HG03103 (cell line): ENCODE measurements around the gene ULK1.
"Not testable (repeated sequence)": the region's sequence is repeated elsewhere in the genome, so short reads cannot be mapped to it uniquely, and the experiment has no call there.

ENCODE experiments used
- ATAC-seq: cut with Tn5 transposase; IDR thresholded peaks from one replicate; pipeline ENCODE4 v1.9.1; 2021; ENCODE audit warnings: low read depth; ENCODE audit not compliant: unreplicated experiment

The ULK1 gene

DNA sequence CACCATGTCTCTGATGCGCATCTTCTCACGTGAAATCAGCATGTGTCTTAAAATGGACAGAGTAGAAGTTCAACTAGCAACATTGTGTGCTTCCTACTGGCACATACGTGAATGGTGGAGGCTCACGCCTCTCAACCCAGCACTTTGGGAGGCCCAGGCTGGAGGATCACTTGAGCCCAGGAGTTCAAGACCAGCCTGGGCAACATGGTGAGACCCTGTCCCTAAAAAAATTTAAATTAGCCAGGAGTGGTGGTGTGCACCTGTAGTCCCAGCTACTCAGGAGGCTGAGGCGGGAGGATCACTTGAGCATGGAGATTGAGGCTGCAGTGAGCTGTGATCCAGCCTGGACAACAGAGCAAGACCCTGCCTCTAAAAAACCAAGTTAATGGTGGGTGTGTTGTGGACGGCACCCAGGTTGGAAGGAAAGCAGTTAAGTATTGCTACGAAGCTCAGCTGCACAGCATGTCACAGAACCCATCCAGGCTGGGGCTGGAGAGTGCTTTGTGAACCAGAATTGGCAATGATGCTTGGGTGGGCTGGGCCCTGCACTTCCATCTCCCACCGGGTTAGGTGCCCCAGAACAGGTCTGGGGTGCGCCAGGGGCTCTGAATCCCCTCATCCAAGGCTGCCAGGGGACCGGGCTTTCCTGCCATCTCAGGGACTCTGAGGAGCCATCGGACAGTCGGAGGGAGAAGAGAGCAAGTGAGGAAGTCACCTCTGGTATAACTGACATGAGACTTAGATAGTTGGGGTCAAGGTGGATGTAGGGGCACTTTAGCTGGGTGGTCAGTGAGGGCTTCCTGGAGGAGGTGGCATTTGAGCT, 33.0 kb upstream of the ULK1 start:
- ATAC-seq, result no peak

DNA sequence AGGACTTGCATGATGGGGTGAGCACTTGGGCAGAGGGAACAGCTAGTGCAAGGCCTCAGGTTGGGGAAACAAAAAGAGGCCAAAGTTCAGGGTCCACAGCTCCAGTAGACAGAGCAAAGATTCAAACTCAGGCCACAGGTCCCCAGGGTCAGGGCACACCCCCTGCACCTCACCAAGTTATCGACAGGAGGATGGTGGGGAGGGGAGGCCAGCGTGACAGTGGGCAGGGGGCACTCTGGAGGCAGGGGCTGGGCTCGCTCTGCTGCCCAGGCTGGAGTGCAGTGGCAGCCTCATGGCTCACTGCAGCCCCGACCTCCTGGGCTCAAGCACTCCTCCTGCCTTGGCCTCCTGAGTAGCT, 32.4 kb upstream of the ULK1 start:
- ATAC-seq, result no peak

DNA sequence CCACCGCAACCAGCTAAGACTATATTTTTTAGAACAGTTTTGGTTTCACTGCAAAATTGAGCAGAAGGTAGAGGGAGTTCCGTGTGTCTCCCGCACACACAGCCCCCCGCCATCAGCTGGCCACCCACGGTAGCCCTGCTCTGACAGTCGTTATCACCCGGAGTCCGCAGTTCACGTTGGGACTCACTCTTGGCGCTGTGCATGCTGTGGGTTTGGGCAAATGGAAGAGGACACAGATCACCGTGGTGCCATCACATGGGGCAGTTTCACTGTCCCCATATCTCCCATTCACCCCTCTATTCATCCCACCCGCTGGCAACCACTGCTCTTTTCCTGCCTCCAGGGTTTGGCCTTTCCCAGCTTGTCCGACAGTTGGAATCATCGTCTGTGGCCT, 31.8 kb upstream of the ULK1 start:
- no peak for ATAC-seq

DNA sequence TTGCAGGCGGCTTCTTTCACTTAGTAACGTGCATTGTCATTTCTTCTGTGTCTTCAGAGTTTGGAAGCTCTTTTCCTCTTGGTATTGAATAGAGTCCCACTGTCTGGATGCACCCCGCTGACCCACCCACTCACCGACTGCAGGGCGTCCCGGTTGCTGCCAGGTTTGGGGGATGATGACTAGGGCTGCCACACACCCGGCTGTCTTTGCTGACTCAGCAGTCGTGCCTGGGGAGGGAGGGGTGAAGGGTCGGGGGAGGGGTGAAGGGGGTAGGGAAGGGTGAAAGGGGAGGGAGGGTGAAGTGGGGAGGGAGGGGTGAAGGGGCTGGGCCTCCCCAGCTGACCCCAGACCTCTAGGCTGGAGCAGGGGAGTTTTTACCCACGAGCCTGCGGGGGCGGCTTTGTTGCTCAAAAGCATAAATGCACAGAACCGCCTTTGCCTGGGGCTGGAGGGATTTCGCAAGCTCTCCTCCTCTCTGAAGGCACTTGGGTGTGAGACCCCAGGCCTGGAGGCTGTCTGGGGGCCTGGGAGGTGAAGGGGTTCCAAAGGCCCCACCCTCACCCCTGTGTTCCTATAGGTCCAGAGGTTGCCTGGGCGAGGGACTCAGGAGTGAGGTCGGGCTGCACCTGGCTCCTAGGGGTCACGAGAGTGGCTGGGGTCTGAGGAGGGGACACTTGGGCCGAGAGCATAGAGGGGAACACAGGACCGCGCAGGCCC, 31.3 kb upstream of the ULK1 start:
- ATAC-seq, result no peak

DNA sequence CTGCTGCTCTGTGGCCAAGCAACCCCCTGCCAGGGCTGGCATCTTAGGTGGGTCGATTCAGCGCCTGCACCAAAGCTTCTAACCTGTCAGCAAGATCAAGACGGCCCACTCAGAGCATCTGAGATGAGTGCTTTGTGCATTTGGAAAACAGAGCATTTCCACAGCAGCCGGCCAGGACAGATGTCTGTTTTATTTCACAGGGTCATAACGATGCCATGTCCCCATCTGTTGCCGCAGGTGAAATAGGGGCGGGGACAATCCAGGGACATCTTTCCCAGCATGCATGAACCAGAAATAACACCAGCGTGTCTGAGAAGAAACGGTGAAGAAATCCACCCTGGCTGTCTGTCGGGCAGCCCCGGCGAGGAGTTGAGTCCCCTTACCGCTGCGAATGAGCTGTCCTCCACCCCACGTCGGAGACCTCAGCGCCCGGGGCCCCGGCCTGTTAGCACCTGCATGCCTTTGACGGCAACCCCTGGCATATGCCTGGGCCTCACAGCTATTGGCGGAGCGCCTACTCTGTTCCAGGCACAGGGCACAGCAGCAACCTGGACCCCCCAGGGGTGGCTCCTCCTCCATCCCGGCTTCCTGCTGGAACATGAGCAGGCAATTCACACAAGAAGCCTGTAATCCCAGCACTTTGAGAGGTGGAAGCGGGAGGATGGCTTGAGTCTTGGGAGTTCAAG, 30.6 kb upstream of the ULK1 start:
- no peak for ATAC-seq

DNA sequence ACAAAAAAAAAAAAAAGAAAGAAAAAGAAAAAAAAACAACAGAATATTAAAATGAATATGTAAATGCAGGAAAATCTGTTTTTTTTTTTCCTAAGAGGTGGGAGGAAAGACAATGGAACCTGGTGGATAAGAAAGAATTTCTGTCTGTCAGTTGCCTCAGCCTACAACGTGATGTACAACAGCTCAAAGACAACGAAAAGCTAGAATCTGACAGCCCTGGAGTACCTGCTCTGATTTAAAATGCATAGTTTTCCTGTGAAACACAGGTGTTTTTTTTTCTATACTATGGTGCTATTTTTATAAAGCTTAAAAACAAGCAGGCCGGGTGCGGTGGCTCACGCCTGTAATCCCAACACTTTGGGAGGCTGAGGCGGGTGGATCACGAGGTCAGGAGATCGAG, 30.0 kb upstream of the ULK1 start:
- no peak for ATAC-seq

DNA sequence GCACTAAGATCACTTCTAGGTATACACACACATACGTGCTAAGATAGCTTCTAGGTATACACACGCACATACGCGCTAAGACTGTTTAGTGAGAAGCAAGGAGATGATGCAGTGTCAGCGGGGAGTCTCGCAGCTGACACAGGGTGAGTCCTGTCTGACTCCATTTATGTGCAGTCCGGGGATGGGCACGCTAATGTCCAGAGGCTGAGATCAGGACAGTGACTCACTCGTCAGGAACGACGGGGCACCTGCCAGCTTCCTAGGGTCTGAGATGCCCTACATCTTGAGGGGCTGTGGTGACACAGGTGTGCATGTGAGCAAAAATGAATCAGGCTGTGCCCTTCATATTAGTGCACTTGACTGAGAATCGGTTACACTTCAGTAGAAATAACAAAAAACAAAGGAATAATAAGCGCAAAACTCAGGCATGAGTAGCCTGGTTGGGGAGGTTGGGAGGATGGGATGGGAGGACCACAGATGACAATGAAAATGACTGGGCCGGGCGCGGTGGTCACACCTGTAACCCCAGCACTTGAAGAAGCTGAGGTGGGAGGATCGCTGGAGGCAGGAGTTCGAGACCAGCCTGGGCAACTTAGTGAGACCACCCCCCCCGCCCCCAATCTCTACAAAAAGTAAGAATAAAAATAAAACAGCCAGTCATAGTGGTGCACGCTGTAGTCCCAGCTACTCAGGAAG, 29.1 kb upstream of the ULK1 start:
- no peak for ATAC-seq

DNA sequence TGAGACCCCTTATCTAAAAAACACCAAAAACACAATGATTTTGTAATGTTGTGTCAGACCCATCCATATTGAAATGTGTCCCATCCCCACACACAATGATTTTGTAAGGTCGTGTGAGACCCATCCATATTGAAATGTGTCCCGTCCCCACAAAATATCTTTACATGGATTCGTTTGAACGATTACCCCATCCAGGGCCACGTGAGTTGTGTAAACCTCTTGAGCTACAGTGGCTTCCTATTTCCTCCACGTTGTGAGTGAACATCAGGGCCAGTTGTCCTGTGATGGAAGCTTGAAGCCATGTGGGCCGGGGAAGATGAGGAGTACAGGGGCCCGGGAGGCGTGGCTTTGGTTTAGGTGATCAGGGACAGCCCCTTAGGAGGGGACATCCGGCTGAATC, 27.0 kb upstream of the ULK1 start:
- no peak for ATAC-seq

DNA sequence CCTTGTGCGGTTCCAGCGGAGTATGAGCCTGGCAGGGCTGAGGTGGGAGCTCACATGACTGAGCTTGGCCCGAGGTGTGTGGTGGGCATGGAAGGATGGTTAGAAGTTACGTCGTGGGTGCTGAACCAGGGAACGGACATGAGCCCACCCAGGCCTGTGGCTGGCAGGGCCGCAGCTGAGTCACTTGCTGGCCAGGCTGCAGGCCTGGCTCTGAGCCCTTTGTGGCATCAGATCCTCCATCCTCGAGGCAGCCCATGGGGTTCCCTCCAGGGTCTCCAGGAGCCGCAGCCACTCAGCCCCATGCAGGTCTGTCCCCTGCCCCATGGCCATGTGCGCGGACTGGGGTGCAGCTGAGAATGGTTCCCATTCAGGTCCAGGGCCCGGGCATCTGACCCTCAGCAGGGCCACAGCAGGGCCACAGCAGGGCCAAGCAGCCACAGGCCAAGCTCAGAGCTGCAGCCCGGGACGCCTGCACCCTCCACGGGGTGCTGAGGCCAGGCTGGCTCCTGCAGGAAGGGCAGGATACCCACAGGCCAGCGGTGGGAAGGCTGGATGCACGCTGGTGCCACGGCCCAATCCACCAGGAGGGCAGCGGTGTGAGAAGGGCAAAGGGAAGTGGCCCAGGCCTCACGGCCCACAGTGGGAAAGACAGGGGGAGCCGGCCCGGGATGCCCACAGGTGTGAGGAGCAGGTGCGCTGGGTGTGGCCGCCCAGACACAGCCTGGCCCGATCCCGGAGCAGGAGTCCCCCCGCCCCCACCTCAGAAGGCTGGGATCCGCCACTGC, 26.3 kb upstream of the ULK1 start:
- ATAC-seq, result no peak

DNA sequence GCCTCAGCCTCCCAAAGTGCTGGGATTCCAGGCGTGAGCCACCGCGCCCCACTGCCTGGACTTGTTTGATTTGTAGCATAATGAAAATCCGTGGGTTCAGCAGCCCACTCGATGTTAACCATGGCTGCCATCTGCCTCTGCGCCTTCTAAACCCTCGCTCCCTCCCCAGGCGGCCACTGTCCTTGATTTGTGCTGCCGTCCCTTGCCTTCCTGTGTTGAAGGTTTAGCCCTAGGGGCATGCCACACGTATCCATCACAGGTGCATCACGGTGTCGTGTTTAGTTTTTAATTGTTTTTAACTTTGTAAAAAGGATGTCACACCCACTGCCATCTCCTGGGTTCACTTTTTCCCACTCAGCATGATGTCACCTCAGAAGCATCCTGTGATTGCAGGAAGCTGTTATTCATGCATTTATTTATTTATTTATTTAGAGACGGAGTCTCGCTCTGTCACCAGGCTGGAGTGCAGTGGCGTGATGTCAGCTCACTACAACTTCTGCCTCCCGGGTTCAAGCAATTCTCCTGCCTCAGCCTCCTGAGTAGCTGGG, 24.5 kb upstream of the ULK1 start:
- no peak for ATAC-seq

DNA sequence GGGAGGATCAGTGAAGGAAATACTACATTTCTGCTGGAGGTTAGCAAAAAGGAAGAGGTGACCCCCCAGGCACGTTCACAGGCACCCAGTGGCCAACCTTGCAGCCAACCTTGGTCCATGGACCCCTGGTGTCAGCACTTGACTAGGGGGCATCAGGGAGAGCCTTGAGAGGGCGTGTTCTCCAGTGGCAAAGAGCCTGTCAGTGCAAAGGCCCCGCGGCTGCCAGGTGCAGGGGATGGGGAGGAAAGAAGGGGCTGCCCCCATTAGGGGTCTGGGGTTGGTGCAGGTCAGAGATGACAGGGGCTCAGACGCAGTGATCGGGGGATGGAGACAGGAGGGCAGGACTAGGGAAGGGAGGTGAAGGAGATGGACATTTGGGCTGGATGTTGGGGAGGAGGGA, 22.7 kb upstream of the ULK1 start:
- no peak for ATAC-seq

DNA sequence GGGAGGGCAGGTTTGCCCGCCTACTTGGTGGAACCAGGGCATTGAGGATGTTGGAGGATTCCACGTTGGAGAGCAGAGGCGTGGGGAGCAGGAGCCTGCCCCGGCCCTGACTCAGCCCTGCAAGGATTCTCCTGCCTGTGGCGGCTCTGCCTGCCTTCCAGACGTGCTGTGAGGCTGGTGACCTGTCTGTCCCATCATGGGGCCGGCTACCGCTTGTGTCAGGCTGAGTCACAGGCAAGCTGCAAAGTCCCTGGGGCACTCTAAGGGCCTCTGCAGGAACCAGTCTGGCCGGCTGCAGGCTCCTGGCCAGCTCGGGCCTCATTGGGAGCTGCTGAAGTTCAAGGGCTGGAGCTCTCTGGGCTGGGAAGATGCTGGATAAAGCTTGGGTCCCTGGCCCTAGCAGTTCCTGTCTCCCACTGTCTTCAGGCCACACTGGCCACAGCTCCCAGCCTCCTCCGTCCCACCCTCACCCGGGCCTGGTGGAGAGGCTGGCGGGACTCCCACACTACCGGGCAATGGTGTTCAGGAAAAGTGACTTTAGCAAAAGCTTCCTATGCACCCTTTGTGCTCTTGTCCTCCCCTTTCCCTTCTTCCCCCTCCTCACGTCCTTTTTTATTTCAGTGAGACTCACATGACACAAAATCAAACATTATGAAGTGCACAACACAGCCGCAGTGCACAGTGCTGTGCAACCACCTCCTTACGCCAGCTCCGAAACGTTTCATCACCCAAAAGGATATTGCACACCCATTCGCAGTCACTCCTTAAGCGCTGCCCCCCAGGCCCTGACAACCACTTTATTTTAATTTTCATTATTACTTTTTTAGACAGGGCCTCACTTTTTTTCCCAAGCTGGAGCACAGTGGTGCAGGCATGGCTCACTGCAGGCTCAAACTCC, 22.0 kb upstream of the ULK1 start:
- no peak for ATAC-seq

DNA sequence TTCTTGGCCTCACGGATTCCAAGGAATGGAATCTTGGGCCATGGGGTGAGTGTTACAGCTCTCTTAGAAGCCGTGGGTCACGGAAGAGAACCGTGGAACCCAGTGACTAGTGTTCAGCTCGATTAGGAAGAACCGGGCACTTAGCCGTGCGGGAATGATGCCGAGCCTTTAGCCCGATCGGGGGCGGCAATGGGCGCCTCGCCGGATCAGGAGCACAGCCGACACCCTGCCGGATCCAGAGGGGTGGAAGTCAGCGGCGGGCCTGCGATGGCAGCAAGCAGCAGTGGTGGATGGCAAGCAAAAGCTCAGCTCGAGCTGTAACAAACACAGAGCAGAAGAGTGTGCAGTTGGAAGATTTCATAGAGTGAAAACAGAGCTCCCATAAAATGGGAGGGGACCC, 21.1 kb upstream of the ULK1 start:
- no peak for ATAC-seq

DNA sequence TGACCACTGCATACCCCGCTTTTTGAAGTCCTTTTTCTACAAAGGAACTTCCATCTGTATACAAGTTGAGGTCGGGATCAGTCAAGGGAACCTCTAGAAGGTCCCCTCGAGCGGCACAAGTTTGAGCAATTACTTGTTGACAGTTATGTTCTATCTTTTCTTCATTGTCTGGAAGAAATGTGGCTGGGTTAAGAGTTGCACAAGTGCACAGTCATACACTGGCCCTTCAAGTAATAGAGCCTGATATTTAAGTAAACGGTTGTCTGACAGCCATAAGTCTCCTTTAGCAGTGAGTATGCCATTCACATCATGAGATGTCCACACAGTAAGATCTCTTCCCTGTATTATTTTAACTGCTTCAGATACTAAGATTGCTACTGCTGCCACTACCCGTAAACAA, 19.4 kb upstream of the ULK1 start:
- not testable (repeated sequence) for ATAC-seq

DNA sequence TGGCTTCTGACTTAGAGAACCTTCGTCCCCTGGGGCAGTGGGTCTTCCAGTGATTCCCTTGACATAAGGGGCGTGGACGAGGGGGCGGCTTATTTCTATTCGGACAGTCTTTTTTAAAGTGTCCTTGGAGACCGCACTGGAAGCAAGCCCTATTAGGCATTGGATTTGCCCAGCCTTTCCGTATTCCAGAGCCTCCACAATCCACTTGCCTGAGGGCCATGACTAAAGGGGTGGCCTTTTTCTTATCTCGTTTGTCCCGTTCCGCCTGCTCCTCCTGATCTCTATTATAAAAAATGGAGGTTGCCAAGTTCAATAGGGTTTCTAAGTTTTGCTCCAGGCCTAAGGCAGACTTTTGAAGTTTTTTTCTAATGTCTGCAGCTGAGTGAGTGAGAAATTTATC, 17.2 kb upstream of the ULK1 start:
- not testable (repeated sequence) for ATAC-seq

DNA sequence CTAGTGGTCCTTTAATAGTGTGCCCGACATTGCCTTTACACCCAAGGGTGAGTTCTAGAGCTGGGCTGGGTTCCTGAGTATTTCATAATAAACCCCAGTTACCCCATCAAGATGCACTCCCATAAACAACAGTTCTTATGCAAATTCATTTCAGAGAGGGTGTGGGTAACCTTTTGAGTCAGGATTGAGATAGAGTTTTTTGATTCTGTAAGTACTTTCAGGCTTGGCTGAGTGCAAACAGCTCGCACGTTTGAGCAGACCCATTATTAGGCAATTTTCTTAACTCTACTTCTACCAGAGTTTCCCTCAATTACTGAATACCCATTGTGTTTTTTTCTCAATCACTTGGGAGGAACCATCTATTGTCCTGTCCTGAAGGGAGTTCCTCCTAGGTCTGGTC, 16.0 kb upstream of the ULK1 start:
- ATAC-seq, result not testable (repeated sequence)

DNA sequence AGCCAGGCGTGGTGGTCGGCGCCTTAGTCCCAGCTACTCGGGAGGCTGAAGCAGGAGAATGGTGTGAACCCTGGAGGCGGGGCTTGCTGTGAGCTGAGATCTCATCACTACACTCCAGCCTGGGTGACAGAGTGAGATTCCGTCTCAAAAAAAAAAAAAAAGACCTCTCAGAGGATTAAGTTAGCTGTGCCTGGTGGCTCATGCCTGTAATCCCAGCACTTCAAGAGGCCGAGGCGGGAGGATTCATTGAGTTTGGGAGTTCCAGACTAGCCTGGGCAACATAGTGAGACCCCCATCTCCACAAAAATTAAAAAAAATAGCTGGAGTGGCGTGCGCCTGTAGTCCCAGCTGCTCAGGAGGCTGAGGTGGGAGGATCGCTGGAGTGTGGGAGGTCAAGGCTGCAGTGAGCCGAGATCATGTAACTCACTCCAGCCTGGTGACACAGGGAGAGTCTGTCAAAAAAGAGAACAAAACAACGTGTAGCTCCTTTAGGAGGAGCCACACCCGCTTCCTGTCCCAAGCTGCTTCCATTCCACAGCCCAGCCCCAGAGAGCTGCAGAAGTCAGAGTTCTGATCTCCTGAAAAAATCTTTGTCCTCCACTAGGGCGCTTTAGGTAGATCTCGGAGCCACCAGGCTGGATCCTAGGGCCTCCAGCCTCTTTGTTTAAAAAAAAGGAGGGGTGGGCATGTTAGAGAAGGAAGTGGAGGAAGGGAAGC, 11.5 kb upstream of the ULK1 start:
- ATAC-seq, result no peak

DNA sequence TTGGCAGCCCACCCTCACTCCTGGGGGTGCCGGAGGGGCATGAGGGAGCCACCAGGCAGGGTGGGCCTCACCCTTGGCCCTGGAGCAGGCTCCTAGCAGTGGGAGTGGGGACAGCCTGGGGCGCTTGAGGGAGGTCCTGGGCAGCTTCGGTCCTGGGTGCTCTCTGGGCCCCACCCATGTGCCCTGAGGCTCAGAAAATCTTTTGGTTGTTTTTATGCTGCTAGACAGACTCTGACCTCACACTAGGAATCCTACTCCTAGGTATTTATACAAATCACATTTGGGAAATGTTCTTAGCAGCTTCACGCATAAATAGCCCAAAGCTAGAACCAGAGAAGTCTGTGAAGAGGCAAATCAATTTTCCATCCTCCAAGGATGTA, 10.9 kb upstream of the ULK1 start:
- no peak for ATAC-seq
